ENCODE data around the gene ATP6AP1. TPM values are rescaled to one million over a fixed set of nuclear protein-coding genes. Genes with fewer than 3 reads are reported as not detected.

The ATP6AP1 gene
- total and polyA plus RNA-seq, 2 experiments from 2014 or later = 52.4 to 155 TPM

- H3K4me1 ChIP-seq (ENCODE audit: low read depth) = no peaks in the 10 kb centered on the region
- H3K27ac ChIP-seq = no peak overlapping the region
- DNase-seq (ENCODE audit: low read depth in 1 of 2, low spot score in 1 of 2) = no peak
- TF ChIP-seq, protein P1, sequence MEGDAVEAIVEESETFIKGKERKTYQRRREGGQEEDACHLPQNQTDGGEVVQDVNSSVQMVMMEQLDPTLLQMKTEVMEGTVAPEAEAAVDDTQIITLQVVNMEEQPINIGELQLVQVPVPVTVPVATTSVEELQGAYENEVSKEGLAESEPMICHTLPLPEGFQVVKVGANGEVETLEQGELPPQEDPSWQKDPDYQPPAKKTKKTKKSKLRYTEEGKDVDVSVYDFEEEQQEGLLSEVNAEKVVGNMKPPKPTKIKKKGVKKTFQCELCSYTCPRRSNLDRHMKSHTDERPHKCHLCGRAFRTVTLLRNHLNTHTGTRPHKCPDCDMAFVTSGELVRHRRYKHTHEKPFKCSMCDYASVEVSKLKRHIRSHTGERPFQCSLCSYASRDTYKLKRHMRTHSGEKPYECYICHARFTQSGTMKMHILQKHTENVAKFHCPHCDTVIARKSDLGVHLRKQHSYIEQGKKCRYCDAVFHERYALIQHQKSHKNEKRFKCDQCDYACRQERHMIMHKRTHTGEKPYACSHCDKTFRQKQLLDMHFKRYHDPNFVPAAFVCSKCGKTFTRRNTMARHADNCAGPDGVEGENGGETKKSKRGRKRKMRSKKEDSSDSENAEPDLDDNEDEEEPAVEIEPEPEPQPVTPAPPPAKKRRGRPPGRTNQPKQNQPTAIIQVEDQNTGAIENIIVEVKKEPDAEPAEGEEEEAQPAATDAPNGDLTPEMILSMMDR (IDR thresholded peaks at IDR 0.05; ENCODE audit: low read depth, low read length) = no peak
- H3K27me3 ChIP-seq = no peaks in the 10 kb centered on the region
- H3K36me3 ChIP-seq = no peaks in the 10 kb centered on the region
- no peaks in the 10 kb centered on the region for H3K9me3 ChIP-seq (ENCODE audit: low read depth)
- no peak overlapping the region for H3K4me3 ChIP-seq
Measured at GRCh38 chrX:154432210-154432609, 3.7 kb downstream of the ATP6AP1 start.

GRCh38 chrX:154433605-154434004 lies 5.1 kb downstream of the ATP6AP1 start:
- H3K27ac ChIP-seq = no peak overlapping the region
- TF ChIP-seq, protein P1 (IDR thresholded peaks at IDR 0.05; ENCODE audit: low read depth, low read length) = no peak
- H3K4me3 ChIP-seq = no peak overlapping the region
- no peaks in the 10 kb centered on the region for H3K9me3 ChIP-seq (ENCODE audit: low read depth)
- no peaks in the 10 kb centered on the region for H3K4me1 ChIP-seq (ENCODE audit: low read depth)
- no peak for DNase-seq (ENCODE audit: low read depth in 1 of 2, low spot score in 1 of 2)
- no peaks in the 10 kb centered on the region for H3K36me3 ChIP-seq
- H3K27me3 ChIP-seq = no peaks in the 10 kb centered on the region

- Histone ChIP-seq H3K27me3 (no peaks in the 10 kb centered on the region), H3K27ac (no peak overlapping the region), H3K9me3 (ENCODE audit: low read depth) (no peaks in the 10 kb centered on the region), H3K4me3 (no peak overlapping the region), H3K36me3 (no peaks in the 10 kb centered on the region), H3K4me1 (ENCODE audit: low read depth) (no peaks in the 10 kb centered on the region)
- TF ChIP-seq, protein P1 (IDR thresholded peaks at IDR 0.05; ENCODE audit: low read depth, low read length) = no peak
- no peak for DNase-seq (ENCODE audit: low read depth in 1 of 2, low spot score in 1 of 2)
Measured at GRCh38 chrX:154434394-154435168, 6.1 kb downstream of the ATP6AP1 start.

- no peak overlapping the region for H3K4me3 ChIP-seq
- H3K9me3 ChIP-seq (ENCODE audit: low read depth) = no peaks in the 10 kb centered on the region
- H3K4me1 ChIP-seq (ENCODE audit: low read depth) = no peaks in the 10 kb centered on the region
- no peaks in the 10 kb centered on the region for H3K36me3 ChIP-seq
- H3K27me3 ChIP-seq = no peaks in the 10 kb centered on the region
- DNase-seq (ENCODE audit: low read depth in 1 of 2, low spot score in 1 of 2) = no peak
- TF ChIP-seq, protein P1 (IDR thresholded peaks at IDR 0.05; ENCODE audit: low read depth, low read length) = no peak
- no peak overlapping the region for H3K27ac ChIP-seq
Measured at GRCh38 chrX:154435171-154435733, 6.8 kb downstream of the ATP6AP1 start.

GRCh38 chrX:154436374-154436982 lies 8.0 kb downstream of the ATP6AP1 start:
- no peaks in the 10 kb centered on the region for H3K9me3 ChIP-seq (ENCODE audit: low read depth)
- peak overlapping the region; percentile 99 for H3K27ac ChIP-seq
- H3K27me3 ChIP-seq = no peaks in the 10 kb centered on the region
- TF ChIP-seq, protein P1 (IDR thresholded peaks at IDR 0.05; ENCODE audit: low read depth, low read length) = no peak
- H3K36me3 ChIP-seq = no peaks in the 10 kb centered on the region
- no peaks in the 10 kb centered on the region for H3K4me1 ChIP-seq (ENCODE audit: low read depth)
- peak; percentile 46 to 61 for DNase-seq (ENCODE audit: low read depth in 1 of 2, low spot score in 1 of 2)
- peak overlapping the region; percentile 74 for H3K4me3 ChIP-seq
